SK-N-SH (cell line): ENCODE data around the gene COPZ1.

Experiments
- EZH2phosphoT487 ChIP-seq: fragments of 200-600 bp; sonication (generic); IDR thresholded peaks from 2 replicates; pipeline ENCODE4 v1.6.1; 2017; ENCODE audit warnings: low read depth, mixed run types, mild to moderate bottlenecking, antibody characterized with exemption, moderate library complexity, borderline replicate concordance
- MXI1 ChIP-seq: IDR thresholded peaks from 2 replicates; pipeline ENCODE4 v1.6.1; 2012; ENCODE audit warnings: mild to moderate bottlenecking, low read depth, low read length, improper control_type of control experiment
- PBX3 ChIP-seq: IDR thresholded peaks from 2 replicates; pipeline ENCODE4; 2012
- POLR2AphosphoS5 ChIP-seq: IDR thresholded peaks from 2 replicates; pipeline ENCODE4 v1.6.1; 2012; ENCODE audit warnings: low read depth, low read length
- RAD21 ChIP-seq: IDR thresholded peaks from 2 replicates; pipeline ENCODE4 v1.6.1; 2012; ENCODE audit warnings: mild to moderate bottlenecking, low read length
- RFX5 ChIP-seq: IDR thresholded peaks from 2 replicates; pipeline ENCODE4 v1.6.1; 2012; ENCODE audit warnings: mild to moderate bottlenecking, improper control_type of control experiment, low read length
- SIN3A ChIP-seq: IDR thresholded peaks from 2 replicates; pipeline ENCODE4 v1.6.1; 2012; ENCODE audit warnings: low read depth, mild to moderate bottlenecking, low read length, moderate library complexity, borderline replicate concordance
- TF ChIP-seq, protein P1 (sequence below): fragments of 200-600 bp; sonication (generic); IDR thresholded peaks from 2 replicates; pipeline ENCODE4 v1.6.1; 2017; ENCODE audit warnings: antibody characterized with exemption, mild to moderate bottlenecking, moderate library complexity
- TF ChIP-seq, protein P2 (sequence below): IDR thresholded peaks from 2 replicates; pipeline ENCODE4 v1.6.1; 2012; ENCODE audit warnings: mild to moderate bottlenecking, low read depth, low read length, moderate library complexity
- TF ChIP-seq, protein P3 (sequence below): IDR thresholded peaks from 2 replicates; pipeline ENCODE4 v1.4.0; 2012; ENCODE audit warnings: low read depth
- TF ChIP-seq, protein P4 (sequence below): IDR thresholded peaks from 2 replicates; pipeline ENCODE4 v1.4.0; 2012; ENCODE audit warnings: low read depth, borderline replicate concordance

DNA sequence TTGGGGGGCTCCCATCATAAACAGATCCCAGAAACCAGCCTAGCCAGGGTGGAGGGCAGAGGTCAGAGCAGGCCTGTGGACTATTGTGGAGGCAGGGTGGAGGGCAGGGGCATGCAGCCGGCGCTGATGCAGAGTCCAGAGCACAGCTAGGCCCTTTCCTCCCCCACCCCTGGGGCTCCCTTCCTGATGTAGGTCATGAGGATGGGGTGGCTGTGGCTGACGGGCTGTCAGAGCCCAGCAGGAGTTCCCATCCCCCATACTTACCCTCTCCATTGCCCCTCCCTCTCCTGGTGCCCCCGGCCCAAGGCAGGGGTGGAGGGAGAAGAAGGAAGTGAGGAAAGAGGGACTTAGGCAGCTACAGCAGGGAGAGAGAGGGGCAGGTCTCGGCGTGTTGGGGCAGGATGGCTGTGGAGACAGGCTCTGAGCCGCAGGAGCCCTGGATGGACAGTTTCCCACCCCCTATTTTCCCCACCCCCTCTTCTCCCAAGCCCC, 65.3 kb downstream of the COPZ1 start:
- TF ChIP-seq, protein P1, sequence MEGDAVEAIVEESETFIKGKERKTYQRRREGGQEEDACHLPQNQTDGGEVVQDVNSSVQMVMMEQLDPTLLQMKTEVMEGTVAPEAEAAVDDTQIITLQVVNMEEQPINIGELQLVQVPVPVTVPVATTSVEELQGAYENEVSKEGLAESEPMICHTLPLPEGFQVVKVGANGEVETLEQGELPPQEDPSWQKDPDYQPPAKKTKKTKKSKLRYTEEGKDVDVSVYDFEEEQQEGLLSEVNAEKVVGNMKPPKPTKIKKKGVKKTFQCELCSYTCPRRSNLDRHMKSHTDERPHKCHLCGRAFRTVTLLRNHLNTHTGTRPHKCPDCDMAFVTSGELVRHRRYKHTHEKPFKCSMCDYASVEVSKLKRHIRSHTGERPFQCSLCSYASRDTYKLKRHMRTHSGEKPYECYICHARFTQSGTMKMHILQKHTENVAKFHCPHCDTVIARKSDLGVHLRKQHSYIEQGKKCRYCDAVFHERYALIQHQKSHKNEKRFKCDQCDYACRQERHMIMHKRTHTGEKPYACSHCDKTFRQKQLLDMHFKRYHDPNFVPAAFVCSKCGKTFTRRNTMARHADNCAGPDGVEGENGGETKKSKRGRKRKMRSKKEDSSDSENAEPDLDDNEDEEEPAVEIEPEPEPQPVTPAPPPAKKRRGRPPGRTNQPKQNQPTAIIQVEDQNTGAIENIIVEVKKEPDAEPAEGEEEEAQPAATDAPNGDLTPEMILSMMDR, result no peak
- TF ChIP-seq SIN3A, result no peak
- TF ChIP-seq, protein P2, sequence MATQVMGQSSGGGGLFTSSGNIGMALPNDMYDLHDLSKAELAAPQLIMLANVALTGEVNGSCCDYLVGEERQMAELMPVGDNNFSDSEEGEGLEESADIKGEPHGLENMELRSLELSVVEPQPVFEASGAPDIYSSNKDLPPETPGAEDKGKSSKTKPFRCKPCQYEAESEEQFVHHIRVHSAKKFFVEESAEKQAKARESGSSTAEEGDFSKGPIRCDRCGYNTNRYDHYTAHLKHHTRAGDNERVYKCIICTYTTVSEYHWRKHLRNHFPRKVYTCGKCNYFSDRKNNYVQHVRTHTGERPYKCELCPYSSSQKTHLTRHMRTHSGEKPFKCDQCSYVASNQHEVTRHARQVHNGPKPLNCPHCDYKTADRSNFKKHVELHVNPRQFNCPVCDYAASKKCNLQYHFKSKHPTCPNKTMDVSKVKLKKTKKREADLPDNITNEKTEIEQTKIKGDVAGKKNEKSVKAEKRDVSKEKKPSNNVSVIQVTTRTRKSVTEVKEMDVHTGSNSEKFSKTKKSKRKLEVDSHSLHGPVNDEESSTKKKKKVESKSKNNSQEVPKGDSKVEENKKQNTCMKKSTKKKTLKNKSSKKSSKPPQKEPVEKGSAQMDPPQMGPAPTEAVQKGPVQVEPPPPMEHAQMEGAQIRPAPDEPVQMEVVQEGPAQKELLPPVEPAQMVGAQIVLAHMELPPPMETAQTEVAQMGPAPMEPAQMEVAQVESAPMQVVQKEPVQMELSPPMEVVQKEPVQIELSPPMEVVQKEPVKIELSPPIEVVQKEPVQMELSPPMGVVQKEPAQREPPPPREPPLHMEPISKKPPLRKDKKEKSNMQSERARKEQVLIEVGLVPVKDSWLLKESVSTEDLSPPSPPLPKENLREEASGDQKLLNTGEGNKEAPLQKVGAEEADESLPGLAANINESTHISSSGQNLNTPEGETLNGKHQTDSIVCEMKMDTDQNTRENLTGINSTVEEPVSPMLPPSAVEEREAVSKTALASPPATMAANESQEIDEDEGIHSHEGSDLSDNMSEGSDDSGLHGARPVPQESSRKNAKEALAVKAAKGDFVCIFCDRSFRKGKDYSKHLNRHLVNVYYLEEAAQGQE, result no peak
- TF ChIP-seq, protein P3, sequence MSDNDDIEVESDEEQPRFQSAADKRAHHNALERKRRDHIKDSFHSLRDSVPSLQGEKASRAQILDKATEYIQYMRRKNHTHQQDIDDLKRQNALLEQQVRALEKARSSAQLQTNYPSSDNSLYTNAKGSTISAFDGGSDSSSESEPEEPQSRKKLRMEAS, result no peak
- no peak for TF ChIP-seq EZH2phosphoT487
- TF ChIP-seq, protein P4, sequence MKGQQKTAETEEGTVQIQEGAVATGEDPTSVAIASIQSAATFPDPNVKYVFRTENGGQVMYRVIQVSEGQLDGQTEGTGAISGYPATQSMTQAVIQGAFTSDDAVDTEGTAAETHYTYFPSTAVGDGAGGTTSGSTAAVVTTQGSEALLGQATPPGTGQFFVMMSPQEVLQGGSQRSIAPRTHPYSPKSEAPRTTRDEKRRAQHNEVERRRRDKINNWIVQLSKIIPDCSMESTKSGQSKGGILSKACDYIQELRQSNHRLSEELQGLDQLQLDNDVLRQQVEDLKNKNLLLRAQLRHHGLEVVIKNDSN, result no peak
- TF ChIP-seq RFX5, result no peak
- TF ChIP-seq RAD21, result no peak
- TF ChIP-seq MXI1, result no peak
- no peak for TF ChIP-seq PBX3
- TF ChIP-seq POLR2AphosphoS5, result no peak
